Peyer's patch (tissue), 4 donors: ENCODE measurements around the gene TLK2. TPM values are rescaled to one million over a fixed set of nuclear protein-coding genes. Genes with fewer than 3 reads are reported as not detected.
"Not testable (repeated sequence)": the region's sequence is repeated elsewhere in the genome, so short reads cannot be mapped to it uniquely, and the experiment has no call there.

Experiments used
- DNase-seq, 3 donors: peaks; one replicate each; pipeline ENCODE4 v3.0.0-alpha.2; 2017 to 2019
- H3K27ac ChIP-seq, 4 donors: fragments of 200-600 bp; sonication (generic); one replicate each; pipeline ENCODE4 v1.5.1; 2016 to 2019
- H3K27me3 ChIP-seq, 2 donors: fragments of 200-600 bp; sonication (generic); one replicate each; pipeline ENCODE4 v1.5.1; 2019
- H3K36me3 ChIP-seq, 3 donors: fragments of 200-600 bp; sonication (generic); one replicate each; pipeline ENCODE4 v1.5.1; 2016 to 2019
- H3K4me1 ChIP-seq, 4 donors: fragments of 200-600 bp; sonication (generic); one replicate each; pipeline ENCODE4 v1.5.1; 2016 to 2019
- H3K4me3 ChIP-seq, 4 donors: fragments of 200-600 bp; sonication (generic); 1 replicate in 3 of 4; 2 replicates in 1 of 4; pipeline ENCODE4 v1.5.1; 2016 to 2019; ENCODE audit warnings: mild to moderate bottlenecking in 1 of 4
- H3K9me3 ChIP-seq, 4 donors: fragments of 200-600 bp; sonication (generic); one replicate each; pipeline ENCODE4 v1.5.1; 2016 to 2019; ENCODE audit warnings: mild to moderate bottlenecking in 1 of 4
- CTCF ChIP-seq, 6 experiments: fragments of 450-650 bp in 4 of 6; fragments of 200-600 bp in 2 of 6; sonication (generic) in 1 of 6; IDR thresholded peaks; one replicate each; pipeline ENCODE4 v1.5.1; 2017 to 2019; ENCODE audit warnings: antibody characterized with exemption in 6 of 6, mild to moderate bottlenecking in 3 of 6, moderate library complexity in 1 of 6
- POLR2A ChIP-seq, 2 donors: fragments of 450-650 bp; IDR thresholded peaks; one replicate each; pipeline ENCODE4 v1.5.1; 2017; ENCODE audit warnings: antibody characterized with exemption in 2 of 2, mild to moderate bottlenecking in 2 of 2, moderate library complexity in 2 of 2
- total RNA-seq, 4 donors: library from RNA; depleted of rRNA; stranded (reverse); fragments of >200 nt; gene quantifications; one replicate each; pipeline ENCODE4 v1.1.0, GENCODE V29; 2016

Gene TLK2
- total RNA-seq, 4 donors from 2014 or later: 33.8 to 65.2 (median 49.3) TPM

GRCh38 chr17:62456016-62456415, 22.6 kb upstream of the TLK2 start:
- DNase-seq: no peak
- no peaks in the 10 kb centered on the region for H3K4me1 ChIP-seq
- H3K9me3 ChIP-seq: no peaks in the 10 kb centered on the region
- H3K27me3 ChIP-seq: no peaks in the 10 kb centered on the region
- no peak overlapping the region for H3K4me3 ChIP-seq
- no peaks in the 10 kb centered on the region for H3K36me3 ChIP-seq
- no peak overlapping the region for H3K27ac ChIP-seq
- TF ChIP-seq POLR2A (IDR thresholded peaks at IDR 0.05) (no peak), CTCF (IDR thresholded peaks at IDR 0.05) (no peak)

GRCh38 chr17:62458483-62458882, 20.1 kb upstream of the TLK2 start:
- not testable (repeated sequence) for H3K27me3 ChIP-seq, H3K4me1 ChIP-seq, H3K9me3 ChIP-seq, H3K4me3 ChIP-seq, H3K36me3 ChIP-seq, DNase-seq
- peak overlapping the region in 1 of 4 donors; percentile 57 for H3K27ac ChIP-seq

GRCh38 chr17:62464422-62464821, 14.2 kb upstream of the TLK2 start:
- not testable (repeated sequence) for DNase-seq, H3K36me3 ChIP-seq, H3K27me3 ChIP-seq, H3K4me3 ChIP-seq, H3K4me1 ChIP-seq, H3K9me3 ChIP-seq, H3K27ac ChIP-seq

GRCh38 chr17:62465271-62465670, 13.4 kb upstream of the TLK2 start:
- H3K9me3 ChIP-seq, DNase-seq, H3K4me1 ChIP-seq, H3K27me3 ChIP-seq, H3K27ac ChIP-seq, H3K4me3 ChIP-seq, H3K36me3 ChIP-seq: not testable (repeated sequence)

- Histone ChIP-seq H3K27ac (peak overlapping the region in 3 of 4 donors; percentile 17 to 86 (median 75)), H3K4me1 (peaks cover 0 to 26% (median 3%) of the 10 kb centered on the region in 4 donors)
- not testable (repeated sequence) for H3K27me3 ChIP-seq, H3K36me3 ChIP-seq, H3K9me3 ChIP-seq, H3K4me3 ChIP-seq
- TF ChIP-seq POLR2A (IDR thresholded peaks at IDR 0.05): peak in 1 of 2 donors; percentile 44
- peak; percentile 68 to 95 (median 94) for DNase-seq
Measured at GRCh38 chr17:62470666-62471379, 7.8 kb upstream of the TLK2 start.

GRCh38 chr17:62471380-62471880, 7.2 kb upstream of the TLK2 start:
- not testable (repeated sequence) for H3K36me3 ChIP-seq, H3K27me3 ChIP-seq, H3K4me3 ChIP-seq, H3K9me3 ChIP-seq
- peak in 2 of 3 donors; percentile 44 to 64 for DNase-seq
- Histone ChIP-seq H3K4me1 (peaks cover 0 to 26% (median 3%) of the 10 kb centered on the region in 4 donors), H3K27ac (peak overlapping the region in 2 of 4 donors; percentile 75 to 86)

GRCh38 chr17:62473030-62473982, 5.3 kb upstream of the TLK2 start:
- DNase-seq: peak in 1 of 3 donors; percentile 75
- Histone ChIP-seq H3K4me1 (peaks cover 0 to 30% (median 5%) of the 10 kb centered on the region in 4 donors), H3K27ac (peak overlapping the region in 2 of 4 donors; percentile 42 to 75)
- peak in 1 of 2 donors; percentile 30 for TF ChIP-seq POLR2A (IDR thresholded peaks at IDR 0.05)
- not testable (repeated sequence) for H3K9me3 ChIP-seq, H3K4me3 ChIP-seq, H3K27me3 ChIP-seq, H3K36me3 ChIP-seq

- H3K36me3 ChIP-seq, DNase-seq, H3K27me3 ChIP-seq, H3K9me3 ChIP-seq: not testable (repeated sequence)
- Histone ChIP-seq H3K4me3 (peak overlapping the region in 2 of 4 donors; percentile 93 to 99), H3K27ac (peak overlapping the region in 1 of 4 donors; percentile 98), H3K4me1 (peaks cover 0 to 35% (median 3%) of the 10 kb centered on the region in 4 donors)
Measured at GRCh38 chr17:62477111-62477510, 1.5 kb upstream of the TLK2 start.

- not testable (repeated sequence) for H3K27me3 ChIP-seq, H3K9me3 ChIP-seq, H3K36me3 ChIP-seq
Measured at GRCh38 chr17:62477718-62478408, 762 bp upstream of the TLK2 start.

More at GRCh38 chr17:62477718-62478408, 762 bp upstream of the TLK2 start:
- Histone ChIP-seq H3K27ac (peak overlapping the region; percentile 93 to 98 (median 97)), H3K4me3 (peak overlapping the region; percentile 82 to 99 (median 92)), H3K4me1 (peaks cover 0 to 39% (median 3%) of the 10 kb centered on the region in 4 donors)
- DNase-seq: peak; percentile 33 to 69 (median 63)
